Activated T-cell treated with anti-CD3 and anti-CD28 coated beads, Interleukin-2, amount 50 U/mL, for 72 hours (primary cell): ENCODE data around the gene MRPL28. TPM values are rescaled to one million over a fixed set of nuclear protein-coding genes. Genes with fewer than 3 reads are reported as not detected.
"Not testable (repeated sequence)": the region's sequence is repeated elsewhere in the genome, so short reads cannot be mapped to it uniquely, and the experiment has no call there.

Experiments used
- ATAC-seq, 2 donors: fragments of 150-1000 bp; cut with Tn5 transposase; replicated peaks in 1 of 2; 2 replicates each; pipeline ENCODE4 v1.10.0; 2021; ENCODE audit warnings: moderate library complexity in 2 of 2, mild to moderate bottlenecking in 1 of 2
- DNase-seq, 2 donors: peaks; one replicate each; pipeline ENCODE4 v3.0.0; 2021 to 2022; ENCODE audit warnings: mixed read lengths in 1 of 2
- H3K27ac Mint-ChIP-seq: one replicate; pipeline ENCODE4 v1.8.0; 2022; ENCODE audit warnings: mild to moderate bottlenecking, moderate library complexity, mixed read lengths
- H3K27me3 Mint-ChIP-seq: one replicate; pipeline ENCODE4 v1.8.0; 2022; ENCODE audit warnings: low read depth, mixed read lengths
- H3K36me3 Mint-ChIP-seq, 2 donors: one replicate each; pipeline ENCODE4 v1.8.0; 2022; ENCODE audit warnings: mixed read lengths in 2 of 2, mild to moderate bottlenecking in 1 of 2; ENCODE audit not compliant: insufficient read depth in 2 of 2
- H3K4me1 Mint-ChIP-seq: one replicate; pipeline ENCODE4 v1.8.0; 2022; ENCODE audit warnings: low read depth, mixed read lengths
- H3K4me3 Mint-ChIP-seq, 2 donors: one replicate each; pipeline ENCODE4 v1.8.0; 2022; ENCODE audit warnings: mild to moderate bottlenecking in 2 of 2, mixed read lengths in 2 of 2, moderate library complexity in 2 of 2
- H3K9me3 Mint-ChIP-seq, 2 donors: one replicate each; pipeline ENCODE4 v1.8.0; 2022; ENCODE audit warnings: mixed read lengths in 2 of 2
- total RNA-seq, 2 donors: library from RNA; stranded (reverse); gene quantifications; one replicate each; pipeline ENCODE4 v1.2.3, GENCODE V29; 2022

Gene MRPL28
- total RNA-seq, 2 donors from 2014 or later, result 54.5 to 73.2 TPM

GRCh38 chr16:341095-341973, 29.0 kb downstream of the MRPL28 start:
- Mint-ChIP-seq H3K36me3 (peaks cover 4 to 13% of the 10 kb centered on the region in 2 donors), H3K4me1 (peaks cover 57% of the 10 kb centered on the region)
- not testable (repeated sequence) for H3K9me3 Mint-ChIP-seq, H3K4me3 Mint-ChIP-seq, H3K27me3 Mint-ChIP-seq, ATAC-seq, H3K27ac Mint-ChIP-seq, DNase-seq

- DNase-seq, result no peak
- H3K36me3 Mint-ChIP-seq, result peaks cover 2 to 9% of the 10 kb centered on the region in 2 donors
- H3K4me1 Mint-ChIP-seq, result peaks cover 56% of the 10 kb centered on the region
- ATAC-seq, result no peak
- H3K27me3 Mint-ChIP-seq, result no peaks in the 10 kb centered on the region
- H3K4me3 Mint-ChIP-seq, result no peak overlapping the region
- no peaks in the 10 kb centered on the region for H3K9me3 Mint-ChIP-seq
- no peak overlapping the region for H3K27ac Mint-ChIP-seq
Observed at GRCh38 chr16:340370-341091, 29.8 kb downstream of the MRPL28 start.

GRCh38 chr16:339680-340079, 30.7 kb downstream of the MRPL28 start:
- Mint-ChIP-seq H3K4me3 (peak overlapping the region in 1 of 2 donors; percentile 42), H3K27ac (no peak overlapping the region), H3K4me1 (peaks cover 55% of the 10 kb centered on the region), H3K9me3 (no peaks in the 10 kb centered on the region), H3K36me3 (peaks cover 2 to 7% of the 10 kb centered on the region in 2 donors), H3K27me3 (no peaks in the 10 kb centered on the region)
- peak; percentile 25 to 36 for ATAC-seq
- DNase-seq, result no peak

GRCh38 chr16:337975-338575, 32.3 kb downstream of the MRPL28 start:
- H3K4me3 Mint-ChIP-seq, result no peak overlapping the region
- no peaks in the 10 kb centered on the region for H3K27me3 Mint-ChIP-seq
- H3K9me3 Mint-ChIP-seq, result peaks cover 0 to 3% of the 10 kb centered on the region in 2 donors
- peaks cover 45% of the 10 kb centered on the region for H3K4me1 Mint-ChIP-seq
- DNase-seq (no peak), ATAC-seq (no peak)
- H3K27ac Mint-ChIP-seq, result no peak overlapping the region
- peaks cover 0 to 2% of the 10 kb centered on the region in 2 donors for H3K36me3 Mint-ChIP-seq

GRCh38 chr16:337437-337836, 32.9 kb downstream of the MRPL28 start:
- Mint-ChIP-seq H3K27me3 (no peaks in the 10 kb centered on the region), H3K4me3 (no peak overlapping the region), H3K36me3 (peaks cover 0 to 2% of the 10 kb centered on the region in 2 donors), H3K4me1 (peaks cover 42% of the 10 kb centered on the region), H3K9me3 (peaks cover 0 to 3% of the 10 kb centered on the region in 2 donors), H3K27ac (no peak overlapping the region)
- no peak for DNase-seq
- no peak for ATAC-seq

GRCh38 chr16:336269-336668, 34.1 kb downstream of the MRPL28 start:
- no peaks in the 10 kb centered on the region for H3K27me3 Mint-ChIP-seq
- H3K4me3 Mint-ChIP-seq, result no peak overlapping the region
- H3K9me3 Mint-ChIP-seq, result peaks cover 0 to 3% of the 10 kb centered on the region in 2 donors
- no peaks in the 10 kb centered on the region for H3K36me3 Mint-ChIP-seq
- ATAC-seq (no peak), DNase-seq (no peak)
- H3K4me1 Mint-ChIP-seq, result peaks cover 45% of the 10 kb centered on the region
- no peak overlapping the region for H3K27ac Mint-ChIP-seq

- H3K9me3 Mint-ChIP-seq, ATAC-seq, H3K27ac Mint-ChIP-seq, H3K4me3 Mint-ChIP-seq, H3K27me3 Mint-ChIP-seq, DNase-seq, H3K36me3 Mint-ChIP-seq: not testable (repeated sequence)
- H3K4me1 Mint-ChIP-seq, result peaks cover 56% of the 10 kb centered on the region
Observed at GRCh38 chr16:334861-335632, 35.3 kb downstream of the MRPL28 start.

GRCh38 chr16:334164-334832, 36.0 kb downstream of the MRPL28 start:
- not testable (repeated sequence) for H3K36me3 Mint-ChIP-seq, ATAC-seq, H3K27me3 Mint-ChIP-seq, H3K4me3 Mint-ChIP-seq, H3K9me3 Mint-ChIP-seq, DNase-seq, H3K27ac Mint-ChIP-seq
- H3K4me1 Mint-ChIP-seq, result peaks cover 51% of the 10 kb centered on the region

- peaks cover 47% of the 10 kb centered on the region for H3K4me1 Mint-ChIP-seq
- H3K27ac Mint-ChIP-seq, result no peak overlapping the region
- ATAC-seq (no peak), DNase-seq (no peak)
- no peak overlapping the region for H3K4me3 Mint-ChIP-seq
- no peaks in the 10 kb centered on the region for H3K27me3 Mint-ChIP-seq
- peaks cover 0 to 3% of the 10 kb centered on the region in 2 donors for H3K9me3 Mint-ChIP-seq
- H3K36me3 Mint-ChIP-seq, result peaks cover 0 to 3% of the 10 kb centered on the region in 2 donors
Observed at GRCh38 chr16:333406-334094, 36.8 kb downstream of the MRPL28 start.

GRCh38 chr16:331181-331814, 39.0 kb downstream of the MRPL28 start:
- not testable (repeated sequence) for DNase-seq, H3K27ac Mint-ChIP-seq, H3K4me3 Mint-ChIP-seq, H3K27me3 Mint-ChIP-seq, H3K9me3 Mint-ChIP-seq, ATAC-seq, H3K36me3 Mint-ChIP-seq
- peaks cover 58% of the 10 kb centered on the region for H3K4me1 Mint-ChIP-seq

- H3K27ac Mint-ChIP-seq, result no peak overlapping the region
- no peaks in the 10 kb centered on the region for H3K27me3 Mint-ChIP-seq
Observed at GRCh38 chr16:330741-331140, 39.6 kb downstream of the MRPL28 start.

More at GRCh38 chr16:330741-331140, 39.6 kb downstream of the MRPL28 start:
- H3K9me3 Mint-ChIP-seq, result peaks cover 0 to 3% of the 10 kb centered on the region in 2 donors
- no peak overlapping the region for H3K4me3 Mint-ChIP-seq
- DNase-seq (no peak), ATAC-seq (no peak)
- peaks cover 58% of the 10 kb centered on the region for H3K4me1 Mint-ChIP-seq
- H3K36me3 Mint-ChIP-seq, result peaks cover 0 to 3% of the 10 kb centered on the region in 2 donors
